H1 (cell line): ENCODE measurements around the gene SNX13. TPM values are rescaled to one million over a fixed set of nuclear protein-coding genes. Genes with fewer than 3 reads are reported as not detected.

Experiments used
- CTCF ChIA-PET: fragments of 300-600 bp; sonication (Branson Sonifier 250); formaldehyde crosslinking; loops from one replicate; lab custom pipeline; 2021; ENCODE audit not compliant: partially characterized antibody; lab: Charles Lee
- POLR2A ChIA-PET: fragments of 300-600 bp; sonication (Branson Sonifier 250); formaldehyde crosslinking; loops from one replicate; lab custom pipeline; 2021; ENCODE audit warnings: inconsistent platforms; ENCODE audit not compliant: partially characterized antibody; lab: Charles Lee
- DNase-seq, 2 experiments: peaks; one replicate each; pipeline versions ENCODE4 v3.0.0 to v3.0.0-alpha.2; 2010 to 2022; ENCODE audit warnings: low spot score in 2 of 2, low read depth in 1 of 2, mixed read lengths in 1 of 2
- FAIRE-seq: peaks from 2 replicates; lab custom pipeline; 2011; peaks lifted over from hg19 to GRCh38; lab: Jason Lieb, UNC
- H2AFZ ChIP-seq: 2 replicates; pipeline ENCODE4 v1.8.1; 2012; ENCODE audit warnings: low read length, inconsistent platforms
- H2AK5ac ChIP-seq: 2 replicates; pipeline ENCODE4 v1.6.1; 2013; ENCODE audit warnings: low read depth, low read length
- H2BK120ac ChIP-seq: replicated peaks from 2 replicates; pipeline ENCODE3; 2013; ENCODE audit warnings: low read depth, low read length, inconsistent platforms
- H2BK12ac ChIP-seq: 2 replicates; pipeline ENCODE4 v1.6.1; 2013; ENCODE audit warnings: low read depth, low read length
- H2BK15ac ChIP-seq: 2 replicates; pipeline ENCODE4 v1.6.1; 2013; ENCODE audit warnings: low read length
- H2BK20ac ChIP-seq: 2 replicates; pipeline ENCODE4 v1.6.1; 2013; ENCODE audit warnings: low read length
- H2BK5ac ChIP-seq: 2 replicates; pipeline ENCODE4 v1.6.1; 2013; ENCODE audit warnings: low read depth, low read length
- H3K14ac ChIP-seq: 2 replicates; pipeline ENCODE4 v1.6.1; 2013; ENCODE audit warnings: inconsistent platforms; ENCODE audit not compliant: insufficient read length
- H3K18ac ChIP-seq: 2 replicates; pipeline ENCODE4 v1.6.1; 2013; ENCODE audit warnings: low read length; ENCODE audit errors: extremely low read depth
- H3K23ac ChIP-seq: 2 replicates; pipeline ENCODE4 v1.6.1; 2013; ENCODE audit warnings: inconsistent platforms; ENCODE audit not compliant: insufficient read length
- H3K23me2 ChIP-seq: 2 replicates; pipeline ENCODE4 v1.6.1; 2013; ENCODE audit warnings: low read depth, low read length
- H3K27ac ChIP-seq: 2 replicates; pipeline ENCODE4 v1.6.1; 2011; ENCODE audit warnings: low read depth, low read length, inconsistent platforms
- H3K27me3 ChIP-seq, 4 experiments: replicated peaks in 1 of 4; 1 replicate in 1 of 4; 2 replicates in 3 of 4; pipeline versions ENCODE4 v1.6.1 to v1.8.1; 2011 to 2013; ENCODE audit warnings: low read length in 3 of 4, mild to moderate bottlenecking in 3 of 4, inconsistent platforms in 2 of 4, mixed read lengths in 2 of 4, moderate library complexity in 1 of 4; ENCODE audit not compliant: control insufficient read depth in 3 of 4, insufficient read depth in 3 of 4; ENCODE audit errors: extremely low read depth in 1 of 4
- H3K36me3 ChIP-seq, 4 experiments: 2 replicates each; pipeline versions ENCODE4 v1.6.1 to v1.8.1; 2011 to 2013; ENCODE audit warnings: mild to moderate bottlenecking in 4 of 4, low read length in 3 of 4, moderate library complexity in 2 of 4, control low read depth in 1 of 4, inconsistent platforms in 1 of 4; ENCODE audit not compliant: insufficient read depth in 4 of 4, control insufficient read depth in 2 of 4
- H3K4ac ChIP-seq: replicated peaks from 2 replicates; pipeline ENCODE3; 2013; ENCODE audit warnings: low read length, low read depth, mixed read lengths, inconsistent platforms; ENCODE audit not compliant: insufficient read length
- H3K4me1 ChIP-seq, 4 experiments: replicated peaks in 1 of 4; 1 replicate in 1 of 4; 2 replicates in 3 of 4; pipeline versions ENCODE4 v1.6.1 to v1.8.1; 2011 to 2013; ENCODE audit warnings: low read length in 3 of 4, inconsistent platforms in 2 of 4, mixed read lengths in 1 of 4; ENCODE audit not compliant: insufficient read depth in 4 of 4, control insufficient read depth in 3 of 4
- H3K4me2 ChIP-seq, 2 experiments: 2 replicates each; pipeline versions ENCODE4 v1.6.1 to v1.8.1; 2011 to 2013; ENCODE audit warnings: low read depth in 2 of 2, low read length in 2 of 2, control low read depth in 1 of 2, inconsistent platforms in 1 of 2, mild to moderate bottlenecking in 1 of 2; ENCODE audit not compliant: insufficient read depth in 1 of 2
- H3K4me3 ChIP-seq, 4 experiments: fragments of 200-600, 300-600 bp in 1 of 4; sonication (generic), shearing (Covaris generic), sonication (Bioruptor Twin) in 1 of 4; 2 replicates each; pipeline versions ENCODE4 v1.5.1 to v1.8.1; 2011 to 2016; ENCODE audit warnings: low read length in 4 of 4, low read depth in 3 of 4, control low read depth in 2 of 4, inconsistent platforms in 2 of 4, mild to moderate bottlenecking in 2 of 4, mixed read lengths in 1 of 4, moderate library complexity in 1 of 4; ENCODE audit not compliant: insufficient read depth in 2 of 4; ENCODE audit errors: extremely low read depth in 1 of 4
- H3K56ac ChIP-seq: replicated peaks from 2 replicates; pipeline ENCODE3; 2013; ENCODE audit warnings: low read depth, mild to moderate bottlenecking, mixed read lengths, low read length, inconsistent platforms; ENCODE audit not compliant: insufficient read length
- H3K79me1 ChIP-seq: 2 replicates; pipeline ENCODE4 v1.6.1; 2013; ENCODE audit warnings: low read depth, low read length, control low read depth
- H3K79me2 ChIP-seq, 2 experiments: 2 replicates each; pipeline versions ENCODE4 v1.6.1 to v1.8.1; 2012 to 2013; ENCODE audit warnings: low read length in 2 of 2, mild to moderate bottlenecking in 2 of 2, inconsistent platforms in 1 of 2; ENCODE audit not compliant: insufficient read depth in 2 of 2, control insufficient read depth in 1 of 2
- H3K9ac ChIP-seq, 4 experiments: replicated peaks in 1 of 4; 1 replicate in 1 of 4; 2 replicates in 3 of 4; pipeline versions ENCODE4 v1.6.1 to v1.8.1; 2011 to 2013; ENCODE audit warnings: low read depth in 3 of 4, low read length in 3 of 4, control low read depth in 2 of 4, mild to moderate bottlenecking in 2 of 4, moderate library complexity in 2 of 4, inconsistent platforms in 1 of 4; ENCODE audit errors: extremely low read depth in 1 of 4
- H3K9me3 ChIP-seq, 2 experiments: 2 replicates each; pipeline versions ENCODE4 v1.6.1 to v1.8.1; 2012 to 2013; ENCODE audit warnings: mild to moderate bottlenecking in 2 of 2, moderate library complexity in 2 of 2, control low read depth in 1 of 2, inconsistent platforms in 1 of 2, low read depth in 1 of 2, low read length in 1 of 2, mixed read lengths in 1 of 2; ENCODE audit not compliant: insufficient read depth in 2 of 2
- H4K20me1 ChIP-seq, 2 experiments: replicated peaks in 1 of 2; 2 replicates each; pipeline versions ENCODE3 to v1.8.1; 2011 to 2013; ENCODE audit warnings: inconsistent platforms in 2 of 2, low read length in 2 of 2, mild to moderate bottlenecking in 1 of 2; ENCODE audit not compliant: insufficient read depth in 2 of 2, control insufficient read depth in 1 of 2
- H4K5ac ChIP-seq: 2 replicates; pipeline ENCODE4 v1.6.1; 2013; ENCODE audit warnings: low read length, low read depth, mixed read lengths, inconsistent platforms; ENCODE audit not compliant: insufficient read length
- H4K8ac ChIP-seq: 2 replicates; pipeline ENCODE4 v1.8.0; 2013; ENCODE audit warnings: mild to moderate bottlenecking, moderate library complexity, low read length, inconsistent platforms; ENCODE audit not compliant: insufficient read depth; ENCODE audit errors: extremely low read depth
- H4K91ac ChIP-seq: replicated peaks from 2 replicates; pipeline ENCODE3; 2013; ENCODE audit warnings: low read length, mixed read lengths, inconsistent platforms; ENCODE audit not compliant: insufficient read length
- NRF1 ChIP-seq: IDR thresholded peaks from 2 replicates; pipeline ENCODE4 v1.6.1; 2011; ENCODE audit warnings: mild to moderate bottlenecking, low read depth, low read length, improper control_type of control experiment
- WGBS, 2 experiments: shearing (Covaris generic) in 1 of 2; methylation state at CpG; one replicate each; pipeline versions ENCODE4 v1.1.6 to v1.1.7; 2013 to 2015; ENCODE audit warnings: low lambda C conversion rate in 2 of 2, mixed read lengths in 2 of 2, inconsistent platforms in 1 of 2, low coverage in 1 of 2, missing lambda C conversion rate in 1 of 2; ENCODE audit not compliant: insufficient replicate concordance in 2 of 2, insufficient coverage in 1 of 2, insufficient read length in 1 of 2; ENCODE audit errors: extremely low coverage in 1 of 2, missing lambda C conversion rate in 1 of 2; 5-methylcytosine and 5-hydroxymethylcytosine counted together
- polyA plus RNA-seq, 7 experiments: library from polyadenylated mRNA; depleted of rRNA in 3 of 7; stranded (reverse) in 5 of 7; unstranded in 2 of 7; fragments of >200 nt in 5 of 7; fragments of 200-250 nt in 2 of 7; gene quantifications; 1 replicate in 5 of 7; 2 replicates in 1 of 7; 4 replicates in 1 of 7; pipeline versions ENCODE4 v1.2.1 to v1.2.3, GENCODE V29; 2011 to 2013; ENCODE audit warnings: missing spikeins in 2 of 7, mixed read lengths in 2 of 7
- total RNA-seq: library from RNA; stranded (reverse); fragmentation: NEBNext Ultra II Directional; extraction: Animal tissue kit (Norgen Biotek cat#: 25700); gene quantifications from 2 replicates; pipeline ENCODE4 v1.2.1, GENCODE V29; 2021
- TF ChIP-seq, protein P1 (sequence below), 3 experiments: IDR thresholded peaks; 1 replicate in 2 of 3; 2 replicates in 1 of 3; pipeline versions ENCODE4 v1.5.1 to v1.6.1; 2011; ENCODE audit warnings: low read length in 3 of 3, mild to moderate bottlenecking in 3 of 3, inconsistent platforms in 2 of 3, low read depth in 1 of 3, moderate library complexity in 1 of 3; ENCODE audit not compliant: insufficient read depth in 1 of 3; ENCODE audit errors: control extremely low read depth in 1 of 3

SNX13 gene
- total and polyA plus RNA-seq, 2 of the 8 experiments (the other 6 are each of a cell fraction or from before 2014, with no cell fraction given) = 5.5 to 27.4 TPM

DNA sequence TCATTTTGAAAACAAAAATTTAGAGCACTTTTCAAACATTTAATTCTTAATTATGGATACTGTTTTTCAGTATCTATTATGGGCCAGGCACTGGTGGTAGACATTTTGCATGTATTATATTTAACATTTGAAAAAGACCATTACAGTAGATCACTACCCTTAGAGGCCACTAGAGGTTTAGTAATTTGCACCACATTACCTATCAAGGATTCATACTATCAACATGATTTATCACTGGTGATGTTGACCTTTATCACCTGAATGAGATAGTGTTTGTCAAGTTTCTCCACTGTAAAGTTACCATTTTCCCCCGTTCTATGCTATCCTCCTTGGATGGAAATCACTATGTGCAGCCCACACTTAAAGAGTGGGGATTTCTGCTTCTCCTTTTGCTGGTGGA, 4.4 kb upstream of the SNX13 start:
- Histone ChIP-seq H2BK120ac (no peak overlapping the region), H2BK12ac (no peak overlapping the region), H3K79me1 (0 out of 2 replicates have a peak, but pooled peaks cover 3% of the 10 kb centered on the region), H4K20me1 (no peaks in the 10 kb centered on the region), H3K56ac (no peak overlapping the region), H3K4ac (no peak overlapping the region), H3K23me2 (peaks cover 8% of the 10 kb centered on the region), H3K4me1 (no peaks in the 10 kb centered on the region), H3K14ac (no peak overlapping the region), H2AK5ac (no peak overlapping the region), H3K79me2 (peaks cover 0 to 4% of the 10 kb centered on the region in 2 experiments; a peak in 2 of 4 replicates), H3K9me3 (no peaks in the 10 kb centered on the region), H4K5ac (no peak overlapping the region), H4K91ac (no peak overlapping the region), H2BK15ac (no peak overlapping the region), H2AFZ (no peak overlapping the region), H3K27ac (no peak overlapping the region), H3K27me3 (no peaks in the 10 kb centered on the region), H3K4me3 (no peak overlapping the region), H2BK5ac (no peak overlapping the region), H3K9ac (no peak overlapping the region), H3K23ac (no peak overlapping the region), H4K8ac (no peak overlapping the region), H3K36me3 (no peaks in the 10 kb centered on the region), H3K4me2 (no peak overlapping the region), H3K18ac (no peak overlapping the region), H2BK20ac (no peak overlapping the region)
- CTCF ChIA-PET = interaction anchor here (0.9 to 1.4 kb wide), 4 partner anchors 12 to 377 kb away, joined by 3 read pairs; no protein-coding TSS in a partner anchor
- TF ChIP-seq NRF1 = no peak
- TF ChIP-seq, protein P1, sequence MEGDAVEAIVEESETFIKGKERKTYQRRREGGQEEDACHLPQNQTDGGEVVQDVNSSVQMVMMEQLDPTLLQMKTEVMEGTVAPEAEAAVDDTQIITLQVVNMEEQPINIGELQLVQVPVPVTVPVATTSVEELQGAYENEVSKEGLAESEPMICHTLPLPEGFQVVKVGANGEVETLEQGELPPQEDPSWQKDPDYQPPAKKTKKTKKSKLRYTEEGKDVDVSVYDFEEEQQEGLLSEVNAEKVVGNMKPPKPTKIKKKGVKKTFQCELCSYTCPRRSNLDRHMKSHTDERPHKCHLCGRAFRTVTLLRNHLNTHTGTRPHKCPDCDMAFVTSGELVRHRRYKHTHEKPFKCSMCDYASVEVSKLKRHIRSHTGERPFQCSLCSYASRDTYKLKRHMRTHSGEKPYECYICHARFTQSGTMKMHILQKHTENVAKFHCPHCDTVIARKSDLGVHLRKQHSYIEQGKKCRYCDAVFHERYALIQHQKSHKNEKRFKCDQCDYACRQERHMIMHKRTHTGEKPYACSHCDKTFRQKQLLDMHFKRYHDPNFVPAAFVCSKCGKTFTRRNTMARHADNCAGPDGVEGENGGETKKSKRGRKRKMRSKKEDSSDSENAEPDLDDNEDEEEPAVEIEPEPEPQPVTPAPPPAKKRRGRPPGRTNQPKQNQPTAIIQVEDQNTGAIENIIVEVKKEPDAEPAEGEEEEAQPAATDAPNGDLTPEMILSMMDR (IDR thresholded peaks at IDR 0.05; ENCODE audit: control extremely low read depth in 1 of 3, insufficient read depth in 1 of 3, low read depth in 1 of 3, low read length in 3 of 3) = peak in 1 of 3 experiments; percentile 5; a peak in 1 of 4 replicates
- FAIRE-seq = no peak
- POLR2A ChIA-PET = no interaction called here
- no peak for DNase-seq
- 89% methylated on average over 1 of the region's 1 CpG; no CpG with 5 or more reads in 1 of the 2 experiments for WGBS, 2 experiments
